NCI-H2227 treated with DMSO at 0.1 percent for 48 hours (cell line): ENCODE results near the gene RBM48.
"Not testable (repeated sequence)": the region's sequence is repeated elsewhere in the genome, so short reads cannot be mapped to it uniquely, and the experiment has no call there.

ENCODE experiments used
- DNase-seq: peaks from one replicate; lab custom pipeline; 2025; lab: John Stamatoyannopoulos, UW

Gene RBM48

DNA sequence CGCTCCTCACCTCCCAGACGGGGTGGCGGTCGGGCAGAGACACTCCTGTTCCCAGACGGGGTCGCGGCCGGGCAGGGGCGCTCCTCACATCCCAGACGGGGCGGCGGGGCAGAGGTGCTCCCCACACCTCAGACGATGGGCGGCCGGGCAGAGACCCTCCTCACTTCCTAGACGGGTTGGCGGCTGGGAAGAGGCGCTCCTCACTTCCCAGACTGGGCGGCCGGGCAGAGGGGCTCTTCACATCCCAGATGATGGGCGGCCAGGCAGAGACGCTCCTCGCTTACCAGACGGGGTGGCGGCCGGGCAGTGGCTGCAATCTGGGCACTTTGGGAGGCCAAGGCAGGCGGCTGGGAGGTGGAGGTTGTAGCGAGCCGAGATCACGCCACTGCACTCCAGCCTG, 16.5 kb downstream of the RBM48 start:
- DNase-seq = not testable (repeated sequence)

- no peak for DNase-seq
Observed at GRCh38 chr7:92546856-92547497, 18.4 kb downstream of the RBM48 start.

DNA sequence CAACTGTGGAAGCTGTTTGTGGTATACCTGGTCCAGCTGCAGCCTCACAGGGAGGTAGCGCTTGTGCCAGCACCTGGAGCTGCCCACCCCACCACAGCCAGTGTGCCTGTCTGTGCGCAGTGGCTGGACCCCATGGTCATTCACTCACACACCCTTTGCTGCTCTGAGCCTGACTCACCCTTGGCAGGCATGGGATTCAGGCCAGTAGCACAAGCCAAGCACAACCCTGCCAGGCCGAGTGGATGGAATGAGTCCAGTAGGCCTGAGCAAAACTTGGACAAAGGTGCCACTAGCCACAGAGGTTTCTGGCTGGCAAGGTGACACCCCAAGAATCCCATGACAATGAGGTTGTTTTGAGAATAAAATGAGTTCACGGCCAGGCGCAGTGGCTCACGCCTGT, 19.0 kb downstream of the RBM48 start:
- DNase-seq = no peak

DNA sequence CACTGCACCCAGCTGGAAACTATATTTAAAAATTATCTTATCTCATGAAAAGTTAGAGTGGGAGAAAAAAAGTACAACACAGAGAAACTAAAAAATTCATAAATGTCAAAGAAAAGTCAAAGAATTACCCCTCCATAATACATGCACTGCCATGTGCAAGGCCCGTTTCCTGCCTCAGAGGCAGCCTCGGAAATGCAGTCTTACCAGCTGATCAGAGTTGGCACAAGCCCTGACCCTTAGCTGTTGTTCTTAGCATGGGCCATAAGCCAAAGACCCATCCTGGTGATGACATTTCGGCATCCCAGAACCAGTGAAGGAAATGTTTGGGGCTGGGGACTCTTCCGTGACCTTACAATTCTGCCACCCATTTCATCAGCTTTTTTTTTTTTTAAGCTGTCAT, 21.6 kb downstream of the RBM48 start:
- DNase-seq = no peak

DNA sequence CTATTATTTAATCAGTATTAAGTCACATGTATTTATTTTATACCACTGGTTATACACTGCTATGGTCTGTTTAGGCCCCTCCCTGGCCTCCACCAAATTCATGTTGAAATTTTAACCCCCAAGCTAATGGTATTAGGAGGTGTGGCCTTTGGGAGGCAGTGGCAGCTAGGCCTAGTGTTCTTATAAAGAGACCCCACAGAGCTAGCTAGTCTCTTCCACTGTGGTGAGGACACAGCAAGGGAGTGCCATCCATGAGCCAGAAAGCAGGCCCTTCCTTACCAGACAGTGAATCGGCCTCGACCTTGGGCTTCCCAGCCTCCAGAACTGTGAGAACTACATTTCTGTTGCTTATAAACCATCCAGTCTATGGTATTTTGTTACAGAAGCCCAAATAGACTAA, 28.7 kb downstream of the RBM48 start:
- DNase-seq = no peak

GRCh38 chr7:92557808-92558362, 29.3 kb downstream of the RBM48 start:
- no peak for DNase-seq

DNA sequence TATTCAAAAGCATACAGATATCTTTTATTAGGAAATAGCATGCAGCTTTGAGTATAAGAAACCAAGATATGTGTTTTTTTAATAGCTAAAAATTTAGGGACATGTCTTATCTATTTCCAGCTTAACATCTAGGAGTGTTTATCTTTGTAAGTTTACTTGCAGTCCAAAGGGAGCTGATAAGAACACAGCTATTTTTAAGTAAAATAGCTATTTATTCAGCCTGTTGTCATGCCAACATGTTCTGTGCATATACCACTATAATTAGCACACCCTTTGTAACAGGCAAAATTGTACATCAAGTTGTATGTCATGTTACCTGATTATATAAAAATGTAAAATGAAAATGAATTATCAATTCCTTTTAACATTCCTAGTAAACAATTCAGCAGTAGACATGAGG, 32.0 kb downstream of the RBM48 start:
- no peak for DNase-seq

- DNase-seq = no peak
Observed at GRCh38 chr7:92563345-92563744, 34.8 kb downstream of the RBM48 start.

DNA sequence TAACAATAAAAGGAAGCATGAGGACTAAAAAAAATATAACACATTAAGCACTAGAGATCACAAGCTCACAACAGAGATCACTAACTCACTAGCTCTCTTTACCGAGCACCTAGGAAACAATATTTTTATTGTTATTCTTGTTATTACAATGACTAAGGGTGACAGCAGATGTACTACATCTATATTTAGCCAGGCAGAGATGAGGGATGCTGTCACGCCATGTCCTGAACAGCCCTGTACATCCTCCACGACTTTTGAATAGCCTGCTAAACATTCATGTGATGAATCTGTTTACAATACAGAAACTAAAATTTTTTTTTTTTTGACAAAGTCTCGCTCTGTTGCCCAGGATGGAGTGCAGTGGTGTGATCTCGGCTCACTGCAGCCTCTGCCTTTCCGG, 38.9 kb downstream of the RBM48 start:
- no peak for DNase-seq

GRCh38 chr7:92569137-92569536, 40.5 kb downstream of the RBM48 start:
- no peak for DNase-seq

DNA sequence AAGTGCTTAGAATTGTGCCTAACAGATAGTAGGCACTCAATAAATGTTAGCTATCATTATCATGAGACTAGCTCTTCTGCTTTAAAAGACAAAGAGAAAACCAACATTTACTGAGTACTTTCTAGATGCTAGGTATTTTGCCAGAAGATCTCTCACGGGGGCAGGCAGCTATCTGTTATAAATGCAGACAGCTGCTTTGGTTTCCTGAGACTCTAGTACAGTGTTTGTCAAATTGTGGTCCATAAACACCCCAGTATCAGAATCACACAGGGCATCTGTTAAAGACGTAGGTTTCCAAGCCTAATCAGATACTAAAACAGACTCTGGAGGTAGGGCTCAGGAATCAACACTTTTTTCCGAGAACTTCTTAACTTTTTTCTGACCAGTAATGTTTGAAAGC, 47.7 kb downstream of the RBM48 start:
- DNase-seq = no peak

DNA sequence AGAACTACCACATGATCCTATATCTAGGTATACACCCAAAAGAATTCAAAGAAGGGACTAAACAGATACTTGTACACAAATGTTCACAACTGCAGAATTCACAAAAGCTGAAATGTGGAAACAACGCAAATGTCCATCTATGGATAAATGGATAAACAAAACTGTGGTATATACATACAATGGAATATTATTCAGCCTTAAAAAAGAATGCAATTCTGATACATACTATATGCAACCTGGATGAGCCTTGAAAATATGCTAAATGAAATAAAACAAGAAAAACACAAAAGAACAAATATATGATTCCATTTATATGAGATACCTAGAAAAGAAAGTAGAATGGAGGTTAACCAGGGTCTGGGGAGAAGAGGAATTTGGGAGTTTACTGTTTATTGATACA, 54.4 kb downstream of the RBM48 start:
- no peak for DNase-seq

GRCh38 chr7:92584953-92585352, 56.4 kb downstream of the RBM48 start:
- DNase-seq = no peak

- DNase-seq = no peak
Observed at GRCh38 chr7:92586403-92586802, 57.8 kb downstream of the RBM48 start.

DNA sequence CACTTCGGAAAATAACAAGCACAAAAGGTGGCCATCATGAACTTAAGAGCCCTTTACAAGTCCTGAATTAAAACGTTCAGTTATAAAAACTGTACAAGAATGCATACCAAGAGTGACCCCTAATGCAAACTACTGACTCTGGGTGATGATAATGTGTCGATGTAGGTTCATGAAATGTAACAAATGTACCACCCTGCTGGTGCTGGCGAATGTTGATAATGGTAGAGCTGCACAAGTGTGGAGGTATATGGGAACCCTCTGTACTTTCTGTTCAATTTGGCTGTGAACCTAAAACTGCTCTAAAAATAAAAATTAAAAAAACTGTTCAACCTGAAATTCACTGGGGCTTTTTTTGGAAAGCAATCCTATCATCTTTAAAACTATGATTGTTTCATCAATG, 58.2 kb downstream of the RBM48 start:
- DNase-seq = no peak
